AG04450 (cell line): ENCODE measurements around the gene TTC23. TPM values are rescaled to one million over a fixed set of nuclear protein-coding genes. Genes with fewer than 3 reads are reported as not detected.

Experiments
- CTCF ChIA-PET: fragments of 300-600, 350-600 bp; formaldehyde crosslinking; extraction: SDS; loops from one replicate; lab custom pipeline; 2022; ENCODE audit warnings: antibody characterized with exemption, inconsistent platforms; lab: Charles Lee
- POLR2A ChIA-PET: fragments of 350-600 bp; formaldehyde crosslinking; extraction: SDS; loops from one replicate; lab custom pipeline; 2021; ENCODE audit warnings: antibody characterized with exemption, inconsistent platforms; lab: Yijun Ruan, JAX
- DNase-seq: peaks from one replicate; pipeline ENCODE4 v3.0.0-alpha.2; 2011; ENCODE audit warnings: low read depth, low spot score
- H3K27ac ChIP-seq: one replicate; pipeline ENCODE4 v1.5.1; 2012; ENCODE audit warnings: low read depth, low read length, control low read depth
- H3K27me3 ChIP-seq: one replicate; pipeline ENCODE4 v1.6.0; 2012; ENCODE audit warnings: low read length; ENCODE audit not compliant: control insufficient read depth, insufficient read depth
- H3K4me3 ChIP-seq: 2 replicates; pipeline ENCODE4 v1.5.1; 2011; ENCODE audit warnings: mild to moderate bottlenecking, low read depth, low read length, control low read depth
- H3K9me3 ChIP-seq: 2 replicates; pipeline ENCODE4 v1.5.1; 2012; ENCODE audit warnings: low read length; ENCODE audit not compliant: control insufficient read depth, insufficient read depth
- polyA plus RNA-seq: library from polyadenylated mRNA; depleted of rRNA; stranded (reverse); fragments of >200 nt; gene quantifications from 2 replicates; pipeline ENCODE4 v1.2.3, GENCODE V29; 2011
- TF ChIP-seq, protein P1 (sequence below): IDR thresholded peaks from 2 replicates; pipeline ENCODE4 v1.5.1; 2011; ENCODE audit warnings: low read depth, low read length, control low read depth, inconsistent platforms

Gene TTC23
- polyA plus RNA-seq, 1 experiment = 7.2 TPM

DNA sequence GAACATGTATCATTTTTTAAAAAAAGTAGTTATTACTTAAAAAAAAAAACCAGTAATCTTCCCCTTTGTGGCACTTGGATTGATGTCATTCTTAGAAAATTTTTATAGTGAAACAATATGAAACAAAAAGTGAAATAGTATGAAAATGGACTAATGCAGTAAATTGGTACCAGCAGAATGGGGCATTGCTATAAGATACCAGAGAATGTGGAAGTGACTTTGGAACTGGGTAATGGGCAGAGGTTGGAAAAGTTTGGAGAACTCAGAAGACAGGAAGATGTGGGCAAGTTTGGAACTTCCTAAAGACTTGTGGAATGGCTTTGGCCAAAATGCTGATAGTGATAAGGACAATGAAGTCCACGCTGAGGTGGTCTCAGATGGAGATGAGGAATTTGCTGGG is 66.6 kb downstream of the TTC23 start:
- no peak overlapping the region for H3K4me3 ChIP-seq
- H3K27me3 ChIP-seq = no peaks in the 10 kb centered on the region
- TF ChIP-seq, protein P1, sequence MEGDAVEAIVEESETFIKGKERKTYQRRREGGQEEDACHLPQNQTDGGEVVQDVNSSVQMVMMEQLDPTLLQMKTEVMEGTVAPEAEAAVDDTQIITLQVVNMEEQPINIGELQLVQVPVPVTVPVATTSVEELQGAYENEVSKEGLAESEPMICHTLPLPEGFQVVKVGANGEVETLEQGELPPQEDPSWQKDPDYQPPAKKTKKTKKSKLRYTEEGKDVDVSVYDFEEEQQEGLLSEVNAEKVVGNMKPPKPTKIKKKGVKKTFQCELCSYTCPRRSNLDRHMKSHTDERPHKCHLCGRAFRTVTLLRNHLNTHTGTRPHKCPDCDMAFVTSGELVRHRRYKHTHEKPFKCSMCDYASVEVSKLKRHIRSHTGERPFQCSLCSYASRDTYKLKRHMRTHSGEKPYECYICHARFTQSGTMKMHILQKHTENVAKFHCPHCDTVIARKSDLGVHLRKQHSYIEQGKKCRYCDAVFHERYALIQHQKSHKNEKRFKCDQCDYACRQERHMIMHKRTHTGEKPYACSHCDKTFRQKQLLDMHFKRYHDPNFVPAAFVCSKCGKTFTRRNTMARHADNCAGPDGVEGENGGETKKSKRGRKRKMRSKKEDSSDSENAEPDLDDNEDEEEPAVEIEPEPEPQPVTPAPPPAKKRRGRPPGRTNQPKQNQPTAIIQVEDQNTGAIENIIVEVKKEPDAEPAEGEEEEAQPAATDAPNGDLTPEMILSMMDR = no peak
- H3K27ac ChIP-seq = no peak overlapping the region
- no peaks in the 10 kb centered on the region for H3K9me3 ChIP-seq
- ChIA-PET CTCF (interaction anchor here (0.6 to 1.4 kb wide), 2 partner anchors 106 to 571 kb away, joined by 4 read pairs; no protein-coding TSS in a partner anchor), POLR2A (no interaction called here)
- no peak for DNase-seq

DNA sequence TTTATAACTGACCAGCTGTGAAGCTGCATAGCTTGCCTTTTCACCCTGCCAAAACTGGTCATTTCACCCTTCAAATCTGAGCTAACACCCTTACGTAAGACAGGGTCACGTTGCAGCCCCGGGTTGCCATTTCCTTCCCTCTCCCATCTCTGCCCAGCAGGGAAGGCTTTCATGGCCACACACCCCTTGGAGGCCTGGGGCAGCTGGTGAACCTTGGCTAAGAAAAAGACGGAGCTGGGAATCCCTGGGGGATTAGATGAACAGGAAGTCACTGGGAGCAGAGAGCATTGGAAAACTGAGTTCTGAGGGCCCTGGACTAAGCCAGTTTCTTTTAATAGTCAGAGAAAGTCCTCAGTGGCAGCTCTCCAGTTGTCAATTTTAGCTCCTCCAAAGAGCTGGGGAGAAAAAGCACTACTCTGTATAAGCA is 67.8 kb downstream of the TTC23 start:
- ChIA-PET POLR2A (no interaction called here), CTCF (interaction anchor here (1.0 to 1.4 kb wide), 4 partner anchors 32 to 105 kb away, joined by 3 to 4 read pairs (median 4); no protein-coding TSS in a partner anchor)
- no peak overlapping the region for H3K27ac ChIP-seq
- H3K4me3 ChIP-seq = no peak overlapping the region
- no peaks in the 10 kb centered on the region for H3K9me3 ChIP-seq
- H3K27me3 ChIP-seq = no peaks in the 10 kb centered on the region
- DNase-seq = no peak
- TF ChIP-seq, protein P1 = no peak

DNA sequence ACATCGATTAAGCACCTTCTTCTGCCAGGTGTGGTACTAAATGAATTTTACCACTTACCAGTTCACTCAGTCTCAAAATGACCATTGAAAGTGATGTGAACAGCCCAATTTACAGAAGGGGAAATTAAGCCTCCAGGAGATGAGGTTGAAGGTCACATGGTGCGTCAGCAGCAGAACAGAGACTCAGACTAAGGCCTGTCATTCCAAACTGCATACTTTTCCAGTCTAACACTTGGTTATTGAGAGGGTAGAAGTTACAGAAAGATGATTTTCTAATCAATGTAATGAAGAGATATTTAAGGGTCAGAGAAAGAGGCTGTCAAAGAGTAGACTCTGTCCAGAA is 68.4 kb downstream of the TTC23 start:
- H3K9me3 ChIP-seq = no peaks in the 10 kb centered on the region

DNA sequence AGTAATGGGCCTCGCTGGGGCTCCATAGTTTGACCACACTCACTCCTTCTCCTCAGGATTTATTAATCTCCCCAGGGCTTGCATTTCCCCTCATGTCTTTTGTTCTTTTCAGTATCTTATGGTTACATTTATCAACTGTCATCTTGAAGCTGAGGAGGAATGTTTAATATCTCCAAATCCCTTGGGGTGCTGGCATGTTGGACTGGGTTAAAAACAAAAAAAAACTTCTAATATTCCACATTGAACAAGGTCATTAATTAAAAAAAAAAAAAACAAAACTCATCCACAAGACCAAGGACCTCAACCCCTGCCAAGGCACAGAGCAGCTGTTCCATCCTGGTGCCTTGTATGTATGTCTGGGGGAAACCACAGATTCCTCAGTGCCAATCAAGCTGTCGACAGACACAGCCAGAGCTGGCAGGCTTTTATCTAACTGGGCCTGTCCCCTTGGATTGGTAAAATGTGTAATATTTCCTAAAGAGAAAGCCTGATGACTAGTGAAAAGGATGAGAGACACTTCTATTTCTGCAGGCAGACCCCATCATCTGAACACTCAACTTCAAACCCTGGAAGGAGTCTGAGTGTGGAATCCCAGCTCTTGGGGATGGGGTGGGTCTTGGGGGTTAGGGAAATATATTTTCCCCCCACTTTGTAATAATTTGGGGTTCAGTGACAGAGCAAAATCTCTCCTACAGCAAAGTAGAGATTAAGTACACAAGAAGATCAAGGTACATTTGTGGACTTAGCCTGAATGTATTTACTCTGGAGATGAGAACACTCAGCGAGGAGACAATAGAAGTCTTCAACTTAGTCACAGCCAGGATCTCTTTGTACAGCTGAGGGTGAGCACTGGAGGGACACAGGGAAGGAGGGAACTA is 69.1 kb downstream of the TTC23 start:
- POLR2A ChIA-PET = no interaction called here
- CTCF ChIA-PET = no interaction called here
- DNase-seq = no peak
- no peaks in the 10 kb centered on the region for H3K27me3 ChIP-seq
- no peak overlapping the region for H3K27ac ChIP-seq
- TF ChIP-seq, protein P1 = no peak
- no peak overlapping the region for H3K4me3 ChIP-seq
- H3K9me3 ChIP-seq = no peaks in the 10 kb centered on the region

More for the DNA sequence above, 68.4 kb downstream of the TTC23 start:
- no peak for DNase-seq
- ChIA-PET CTCF (interaction anchor here (1.0 to 1.4 kb wide), 2 partner anchors 75 to 80 kb away, joined by 3 read pairs; no protein-coding TSS in a partner anchor), POLR2A (no interaction called here)
- Histone ChIP-seq H3K27me3 (no peaks in the 10 kb centered on the region), H3K27ac (no peak overlapping the region), H3K4me3 (no peak overlapping the region)
- TF ChIP-seq, protein P1 = no peak

DNA sequence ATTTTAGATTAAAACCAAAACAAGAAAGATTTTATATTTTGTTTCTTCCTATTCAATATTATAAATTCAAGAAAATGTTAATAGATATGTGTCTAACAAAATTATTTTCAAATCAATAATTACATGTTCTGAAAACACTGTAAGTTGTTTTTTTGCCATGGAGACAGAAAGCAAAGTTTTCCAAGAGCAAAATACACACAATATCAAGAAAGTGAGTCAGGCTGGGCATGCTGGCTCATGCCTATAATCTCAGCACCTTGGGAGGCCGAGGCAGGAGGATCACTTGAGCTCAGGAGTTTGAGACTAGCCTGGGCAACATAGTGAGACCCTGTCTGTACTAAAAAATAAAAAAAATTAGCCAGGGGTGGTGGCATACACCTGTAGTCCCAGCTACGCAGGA is 71.7 kb downstream of the TTC23 start:
- CTCF ChIA-PET = no interaction called here
- Histone ChIP-seq H3K27me3 (no peaks in the 10 kb centered on the region), H3K27ac (no peak overlapping the region), H3K9me3 (no peaks in the 10 kb centered on the region), H3K4me3 (no peak overlapping the region)
- no peak for DNase-seq
- TF ChIP-seq, protein P1 = no peak
- POLR2A ChIA-PET = no interaction called here
